ENCODE data around the gene ICAM2.

GRCh38 chr17:63961355-63962212 is 58.8 kb downstream of the ICAM2 start:
- TF ChIP-seq CTCF (IDR thresholded peaks at IDR 0.05), result no peak
- TF ChIP-seq POLR2AphosphoS5 (IDR thresholded peaks at IDR 0.05), result no peak
- TF ChIP-seq POLR2A (IDR thresholded peaks at IDR 0.05), result no peak
- no peak for TF ChIP-seq EP300 (IDR thresholded peaks at IDR 0.05)

All from gastroesophageal sphincter (tissue), 3 donors.